ENCODE results near the gene GRID1.

Gene GRID1

GRCh38 chr10:86226016-86226415, 140.6 kb downstream of the GRID1 start:
- no peak for DNase-seq

- no peak for DNase-seq
Measured at GRCh38 chr10:86225103-86225782, 141.4 kb downstream of the GRID1 start.

- DNase-seq = no peak
Measured at GRCh38 chr10:86224354-86225102, 142.1 kb downstream of the GRID1 start.

GRCh38 chr10:86223256-86223655, 143.3 kb downstream of the GRID1 start:
- no peak for DNase-seq

- DNase-seq = no peak
Measured at GRCh38 chr10:86222687-86223086, 143.9 kb downstream of the GRID1 start.

- no peak for DNase-seq
Measured at GRCh38 chr10:86222336-86222650, 144.3 kb downstream of the GRID1 start.

- DNase-seq = no peak
Measured at GRCh38 chr10:86221442-86222335, 144.9 kb downstream of the GRID1 start.

GRCh38 chr10:86220626-86221025, 146.0 kb downstream of the GRID1 start:
- DNase-seq = no peak

GRCh38 chr10:86219271-86219670, 147.3 kb downstream of the GRID1 start:
- no peak for DNase-seq

- no peak for DNase-seq
Measured at GRCh38 chr10:86218842-86219241, 147.8 kb downstream of the GRID1 start.

GRCh38 chr10:86218160-86218559, 148.4 kb downstream of the GRID1 start:
- no peak for DNase-seq

GRCh38 chr10:86217371-86218080, 149.1 kb downstream of the GRID1 start:
- DNase-seq = no peak

- no peak for DNase-seq
Measured at GRCh38 chr10:86216886-86217285, 149.7 kb downstream of the GRID1 start.

- no peak for DNase-seq
Measured at GRCh38 chr10:86215712-86216111, 150.9 kb downstream of the GRID1 start.

- no peak for DNase-seq
Measured at GRCh38 chr10:86215046-86215445, 151.5 kb downstream of the GRID1 start.

GRCh38 chr10:86213148-86213547, 153.4 kb downstream of the GRID1 start:
- DNase-seq = no peak

- DNase-seq = no peak
Measured at GRCh38 chr10:86212391-86212700, 154.2 kb downstream of the GRID1 start.

GRCh38 chr10:86211691-86212390, 154.8 kb downstream of the GRID1 start:
- no peak for DNase-seq

- DNase-seq = no peak
Measured at GRCh38 chr10:86210416-86210815, 156.2 kb downstream of the GRID1 start.

- DNase-seq = no peak
Measured at GRCh38 chr10:86209726-86210125, 156.9 kb downstream of the GRID1 start.

- no peak for DNase-seq
Measured at GRCh38 chr10:86207226-86207625, 159.4 kb downstream of the GRID1 start.

- DNase-seq = no peak
Measured at GRCh38 chr10:86206240-86206579, 160.4 kb downstream of the GRID1 start.
